Small intestine (tissue), 7 donors: Measurements from ENCODE around the gene FREM2. TPM values are rescaled to one million over a fixed set of nuclear protein-coding genes. Genes with fewer than 3 reads are reported as not detected.

ENCODE experiments used
- DNase-seq, 2 donors: peaks; one replicate each; pipeline versions ENCODE4 v3.0.0 to v3.0.0-alpha.2; 2013
- FAIRE-seq: peaks from 2 replicates; lab custom pipeline; 2012; peaks lifted over from hg19 to GRCh38; lab: Jason Lieb, UNC
- H3K27ac ChIP-seq, 3 donors: one replicate each; pipeline ENCODE4 v1.5.1; 2013; ENCODE audit warnings: low read length in 2 of 3, mild to moderate bottlenecking in 2 of 3, control low read depth in 1 of 3, inconsistent platforms in 1 of 3, low read depth in 1 of 3, moderate library complexity in 1 of 3
- H3K27me3 ChIP-seq, 3 donors: one replicate each; pipeline ENCODE4 v1.6.1; 2013; ENCODE audit warnings: low read length in 3 of 3, inconsistent platforms in 1 of 3; ENCODE audit not compliant: control insufficient read depth in 3 of 3, insufficient read depth in 3 of 3
- H3K36me3 ChIP-seq, 3 donors: one replicate each; pipeline ENCODE4 v1.6.1; 2013; ENCODE audit warnings: low read length in 3 of 3, inconsistent platforms in 1 of 3, low read depth in 1 of 3, mild to moderate bottlenecking in 1 of 3, moderate library complexity in 1 of 3; ENCODE audit not compliant: control insufficient read depth in 3 of 3, insufficient read depth in 2 of 3
- H3K4me1 ChIP-seq, 3 donors: one replicate each; pipeline ENCODE4 v1.6.1; 2013; ENCODE audit warnings: low read length in 2 of 3, inconsistent platforms in 1 of 3, low read depth in 1 of 3, mild to moderate bottlenecking in 1 of 3, moderate library complexity in 1 of 3; ENCODE audit not compliant: control insufficient read depth in 3 of 3, insufficient read depth in 2 of 3
- H3K4me3 ChIP-seq, 3 donors: one replicate each; pipeline ENCODE4 v1.5.1; 2013; ENCODE audit warnings: low read length in 3 of 3, control low read depth in 1 of 3, inconsistent platforms in 1 of 3, low read depth in 1 of 3, mild to moderate bottlenecking in 1 of 3, moderate library complexity in 1 of 3
- H3K9me3 ChIP-seq, 2 donors: one replicate each; pipeline ENCODE4 v1.6.1; 2013; ENCODE audit warnings: low read depth in 1 of 2, low read length in 1 of 2; ENCODE audit not compliant: control insufficient read depth in 2 of 2, insufficient read depth in 1 of 2
- WGBS, 3 donors: extraction: QIAGEN DNeasy Blood & Tissue Kit; methylation state at CpG; one replicate each; pipeline ENCODE4 v1.1.7; 2013; 5-methylcytosine and 5-hydroxymethylcytosine counted together
- polyA plus RNA-seq, 4 donors: library from polyadenylated mRNA; stranded (reverse) in 3 of 4; unstranded in 1 of 4; fragments of 200-250 nt in 3 of 4; fragments of 120-200 nt in 1 of 4; gene quantifications; one replicate each; pipeline versions ENCODE4 v1.2.1 to v1.2.3, GENCODE V29; 2013
- donor health status: healthy with polysubstance abuse.
- donor health status: control.
- donor health status: control.
- donor health status: Bipolar disorder and iron deficiency.
- donor health status: healthy.

The FREM2 gene
- polyA plus RNA-seq, 4 donors = 0.10 to 9.1 TPM; not detected in 2

GRCh38 chr13:38658906-38659305 is 28.0 kb upstream of the FREM2 start:
- FAIRE-seq = no peak
- H3K27ac ChIP-seq = no peak overlapping the region

GRCh38 chr13:38661010-38661675 is 25.7 kb upstream of the FREM2 start:
- FAIRE-seq = no peak
- Histone ChIP-seq H3K36me3 (no peaks in the 10 kb centered on the region), H3K9me3 (no peaks in the 10 kb centered on the region), H3K4me3 (no peak overlapping the region), H3K4me1 (peaks cover 0 to 3% (median 0%) of the 10 kb centered on the region in 3 donors), H3K27ac (no peak overlapping the region), H3K27me3 (no peaks in the 10 kb centered on the region)
- 83 to 91% (median 90%) methylated on average over 2 of the region's 2 CpGs for WGBS, 3 donors
- DNase-seq = no peak

More at GRCh38 chr13:38658906-38659305, 28.0 kb upstream of the FREM2 start:
- Histone ChIP-seq H3K4me3 (no peak overlapping the region), H3K27me3 (no peaks in the 10 kb centered on the region), H3K4me1 (peaks cover 0 to 3% (median 0%) of the 10 kb centered on the region in 3 donors), H3K9me3 (no peaks in the 10 kb centered on the region), H3K36me3 (no peaks in the 10 kb centered on the region)
- WGBS, 3 donors = 82 to 98% (median 89%) methylated on average over 1 of the region's 1 CpG
- DNase-seq = no peak

- H3K36me3 ChIP-seq = no peaks in the 10 kb centered on the region
- FAIRE-seq (no peak), DNase-seq (peak in 1 of 2 donors; percentile 22)
- WGBS, 3 donors = 46 to 51% (median 48%) methylated on average over 2 of the region's 2 CpGs
- no peak overlapping the region for H3K4me3 ChIP-seq
- no peaks in the 10 kb centered on the region for H3K9me3 ChIP-seq
- no peak overlapping the region for H3K27ac ChIP-seq
- H3K27me3 ChIP-seq = no peaks in the 10 kb centered on the region
- peaks cover 0 to 3% (median 0%) of the 10 kb centered on the region in 3 donors for H3K4me1 ChIP-seq
These were observed 24.5 kb upstream of the FREM2 start for GRCh38 chr13:38662362-38662761.

DNA sequence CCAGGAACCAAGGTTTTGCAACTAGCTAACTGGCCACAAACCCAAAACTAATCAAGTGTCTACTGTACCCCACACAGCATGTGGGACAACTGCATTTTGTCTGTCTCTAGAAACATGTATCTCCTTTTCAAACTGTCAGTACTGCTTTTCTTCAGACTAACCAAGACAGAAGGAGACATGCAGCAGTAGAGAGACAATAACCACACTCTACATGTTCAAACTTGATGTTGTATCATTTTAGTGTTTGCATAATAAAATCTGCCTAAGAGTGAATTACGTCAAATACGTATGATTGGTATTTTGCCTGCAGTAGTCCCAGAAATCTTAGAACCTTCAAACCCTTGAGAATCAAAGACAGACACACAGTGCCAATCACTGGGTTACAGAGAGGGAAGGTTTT is 22.0 kb upstream of the FREM2 start:
- no peak for FAIRE-seq
- no peaks in the 10 kb centered on the region for H3K27me3 ChIP-seq
- WGBS, 3 donors = 91 to 95% (median 92%) methylated on average over 2 of the region's 2 CpGs

DNA sequence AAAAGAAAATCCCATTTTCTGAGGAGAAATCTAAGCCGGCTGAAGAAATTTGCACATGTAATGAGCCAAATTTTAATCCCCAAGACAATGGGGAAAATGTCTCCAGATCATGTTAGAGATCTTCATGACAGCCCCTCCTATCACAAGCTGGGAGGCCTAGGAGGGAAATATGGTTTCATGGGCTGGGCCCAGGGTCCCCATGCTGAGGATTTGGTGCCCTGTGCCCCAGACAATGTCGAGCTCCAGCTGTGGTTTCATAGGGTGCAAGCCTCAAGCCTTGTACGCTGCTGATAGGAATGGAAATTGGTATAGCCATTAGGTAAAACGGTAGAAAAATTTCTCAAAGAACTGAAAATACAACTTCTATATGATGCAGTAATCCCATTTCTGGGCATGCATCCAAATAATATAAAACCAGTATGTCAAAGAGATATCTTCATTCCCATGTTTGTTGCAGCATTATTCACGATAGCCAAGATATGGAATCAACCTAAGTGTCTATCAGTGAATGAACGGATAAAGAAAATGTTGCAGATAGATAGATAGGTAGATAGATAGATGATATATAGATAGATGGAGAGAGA is 19.3 kb upstream of the FREM2 start:
- DNase-seq (no peak), FAIRE-seq (no peak)
- 63 to 79% (median 66%) methylated on average over 6 of the region's 6 CpGs for WGBS, 3 donors
- Histone ChIP-seq H3K27ac (no peak overlapping the region), H3K4me3 (no peak overlapping the region), H3K27me3 (no peaks in the 10 kb centered on the region), H3K4me1 (no peaks in the 10 kb centered on the region), H3K9me3 (no peaks in the 10 kb centered on the region), H3K36me3 (no peaks in the 10 kb centered on the region)

More for the DNA sequence above, 22.0 kb upstream of the FREM2 start:
- Histone ChIP-seq H3K27ac (no peak overlapping the region), H3K9me3 (no peaks in the 10 kb centered on the region), H3K4me3 (no peak overlapping the region), H3K4me1 (peaks cover 0 to 3% (median 0%) of the 10 kb centered on the region in 3 donors), H3K36me3 (no peaks in the 10 kb centered on the region)
- DNase-seq = no peak

GRCh38 chr13:38669234-38669964 is 17.5 kb upstream of the FREM2 start:
- Histone ChIP-seq H3K4me1 (no peaks in the 10 kb centered on the region), H3K27me3 (no peaks in the 10 kb centered on the region), H3K4me3 (no peak overlapping the region), H3K36me3 (no peaks in the 10 kb centered on the region), H3K27ac (no peak overlapping the region), H3K9me3 (no peaks in the 10 kb centered on the region)
- FAIRE-seq (no peak), DNase-seq (no peak)
- 75 to 85% (median 78%) methylated on average over 6 of the region's 6 CpGs for WGBS, 3 donors

DNA sequence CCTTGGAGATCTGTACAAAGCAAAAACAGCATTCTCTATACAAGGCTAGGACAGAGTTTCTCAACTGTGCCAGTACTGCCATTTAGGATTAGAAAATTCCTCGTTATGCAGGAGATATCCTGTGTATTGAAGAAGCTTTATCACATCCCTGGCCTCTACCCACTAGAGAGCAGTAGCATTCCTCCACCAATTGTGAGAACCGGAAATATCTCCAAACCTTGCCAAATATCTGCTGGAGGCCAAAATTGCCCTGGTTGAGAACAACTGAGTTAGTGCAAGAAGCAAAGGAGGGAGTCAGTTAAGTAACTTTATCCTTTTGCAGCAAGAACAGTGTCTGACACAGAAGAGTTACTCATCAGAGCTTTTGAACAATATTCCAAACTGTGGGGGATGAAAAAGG is 16.2 kb upstream of the FREM2 start:
- FAIRE-seq (no peak), DNase-seq (no peak)
- Histone ChIP-seq H3K4me3 (no peak overlapping the region), H3K27me3 (no peaks in the 10 kb centered on the region), H3K9me3 (no peaks in the 10 kb centered on the region), H3K27ac (no peak overlapping the region), H3K4me1 (no peaks in the 10 kb centered on the region), H3K36me3 (no peaks in the 10 kb centered on the region)
- 46 to 73% (median 56%) methylated on average over 2 of the region's 2 CpGs for WGBS, 3 donors

DNA sequence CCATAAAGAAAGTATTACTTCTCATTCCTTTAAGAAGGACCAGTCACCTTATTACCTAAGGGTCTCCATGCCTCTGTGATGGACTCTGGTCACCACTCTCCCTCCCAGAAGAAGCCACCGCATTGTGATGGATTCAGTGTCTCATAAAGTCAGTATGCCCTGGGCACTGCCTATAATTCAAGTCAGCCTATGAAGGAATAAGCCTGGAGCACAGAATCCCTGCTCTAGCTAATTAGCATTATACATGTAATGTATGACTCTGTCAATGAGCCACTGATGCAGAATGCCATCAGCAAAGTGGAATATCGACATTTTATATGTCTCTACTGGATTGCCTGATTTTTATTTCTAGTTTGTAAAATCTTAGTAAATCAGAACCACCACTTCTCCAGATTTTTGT is 14.9 kb upstream of the FREM2 start:
- 87 to 95% (median 90%) methylated on average over 2 of the region's 2 CpGs for whole genome bisulfite sequencing, 3 donors
- no peaks in the 10 kb centered on the region for H3K9me3 ChIP-seq
- H3K4me1 ChIP-seq = no peaks in the 10 kb centered on the region

More for the DNA sequence above, 14.9 kb upstream of the FREM2 start:
- Histone ChIP-seq H3K27ac (no peak overlapping the region), H3K36me3 (no peaks in the 10 kb centered on the region), H3K4me3 (no peak overlapping the region), H3K27me3 (no peaks in the 10 kb centered on the region)
- DNase-seq (no peak), FAIRE-seq (no peak)
